ENCODE measurements around the gene HSF4. TPM values are rescaled to one million over a fixed set of nuclear protein-coding genes. Genes with fewer than 3 reads are reported as not detected.
A peak's percentile ranks its signal among the peaks of the same experiment; 100 is the strongest.

HSF4 gene
- total RNA-seq, 4 donors from 2014 or later: 9.0 to 111 (median 29.7) TPM

DNA sequence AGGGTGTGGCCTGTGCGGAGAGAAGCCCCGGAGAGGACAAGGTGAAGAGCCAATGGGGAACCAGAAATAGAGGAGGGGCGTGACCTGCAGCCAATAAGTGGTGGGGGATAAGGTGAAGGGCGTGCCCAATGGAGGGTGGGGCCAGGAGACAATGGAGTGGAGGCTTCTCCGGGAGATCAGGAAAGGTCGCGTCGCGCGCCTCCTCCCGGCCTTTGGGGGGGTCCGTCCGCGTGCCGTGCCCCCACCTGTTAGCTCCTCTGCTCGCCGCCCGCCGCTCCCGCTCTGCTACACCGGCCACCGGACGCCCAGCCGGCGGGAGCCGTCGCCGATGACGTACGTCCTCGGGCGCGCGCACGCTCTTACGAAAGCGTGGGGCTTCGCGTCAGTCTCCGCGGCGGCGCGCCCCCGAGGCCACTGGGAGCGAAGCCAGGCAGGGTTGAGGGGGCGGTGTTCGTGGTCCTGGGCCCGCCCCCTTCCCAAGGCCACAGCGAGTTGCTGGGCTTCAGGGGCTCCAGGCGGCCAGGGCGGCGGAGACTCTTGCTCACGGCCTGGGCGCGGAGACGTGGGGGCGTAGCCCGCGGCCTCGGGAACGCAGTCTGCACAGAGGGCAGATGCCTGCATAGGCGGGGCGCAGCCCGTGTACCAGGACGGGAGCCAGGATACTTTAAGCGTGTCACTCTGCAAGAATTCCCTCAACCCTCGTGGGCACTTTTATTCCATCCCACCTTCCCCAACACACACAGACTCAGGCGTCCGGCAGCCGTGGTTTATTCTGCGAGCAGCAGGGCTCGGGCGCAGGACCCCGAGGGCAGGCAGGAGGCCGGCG lies 19.3 kb downstream of the HSF4 start, which contains the start of gene MATCAP1:
Gene MATCAP1 (minus strand): TSS at position 337 of the 826 bp plus-strand sequence. CDS start 3,353 bp downstream, outside the sequence.
- peak within 1 kb of the TSS; percentile 85 to 97 (median 95) for H3K27ac ChIP-seq
- intact Hi-C loops (cut with DNase I; ENCODE audit: low total_unique reads): loop anchor here (1.0 kb wide), 1 partner anchor 25 kb away; the partner anchor contains the start of genes FBXL8 and TRADD
- peaks cover 15 to 31% of the 10 kb centered on the region in 2 donors for H3K4me1 ChIP-seq

GRCh38 chr16:67184453-67184994 lies 20.0 kb downstream of the HSF4 start:
- intact Hi-C loops (cut with DNase I; ENCODE audit: low total_unique reads): loop anchor here (1.0 kb wide), 1 partner anchor 25 kb away; the partner anchor contains the start of genes FBXL8 and TRADD
- Histone ChIP-seq H3K4me1 (peaks cover 15 to 31% of the 10 kb centered on the region in 2 donors), H3K4me3 (peak overlapping the region; percentile 65 to 88 (median 70)), H3K9me3 (no peaks in the 10 kb centered on the region), H3K27me3 (no peaks in the 10 kb centered on the region), H3K36me3 (no peaks in the 10 kb centered on the region), H3K27ac (peak overlapping the region; percentile 85 to 97 (median 95))
- in situ Hi-C loops (cut with MboI; ENCODE audit: low sequenced_read_pairs in 4 of 4): no loop called here
- no peak for DNase-seq
- TF ChIP-seq POLR2A (IDR thresholded peaks at IDR 0.05) (no peak), CTCF (IDR thresholded peaks at IDR 0.05 in 4 of 5, conservative IDR thresholded peaks at IDR 0.05 in 1 of 5) (no peak)
- ATAC-seq: peak in 1 of 2 donors; percentile 18

More for the DNA sequence above, 19.3 kb downstream of the HSF4 start, which contains the start of gene MATCAP1:
- TF ChIP-seq CTCF (IDR thresholded peaks at IDR 0.05 in 4 of 5, conservative IDR thresholded peaks at IDR 0.05 in 1 of 5) (no peak), POLR2A (IDR thresholded peaks at IDR 0.05) (peak; percentile 61 to 63)
- Histone ChIP-seq H3K27me3 (no peaks in the 10 kb centered on the region), H3K4me3 (peak within 1 kb of the TSS; percentile 65 to 88 (median 70)), H3K9me3 (no peaks in the 10 kb centered on the region), H3K36me3 (no peaks in the 10 kb centered on the region)
- peak; percentile 93 to 96 for ATAC-seq
- in situ Hi-C loops (cut with MboI; ENCODE audit: low sequenced_read_pairs in 4 of 4): no loop called here
- DNase-seq: peak; percentile 95 to 97

GRCh38 chr16:67184995-67185650 lies 20.6 kb downstream of the HSF4 start:
- peak; percentile 78 to 91 (median 83) for TF ChIP-seq CTCF (IDR thresholded peaks at IDR 0.05 in 4 of 5, conservative IDR thresholded peaks at IDR 0.05 in 1 of 5)
- no peak for TF ChIP-seq POLR2A (IDR thresholded peaks at IDR 0.05)
- Histone ChIP-seq H3K4me1 (peaks cover 15 to 31% of the 10 kb centered on the region in 2 donors), H3K4me3 (peak overlapping the region; percentile 65 to 88 (median 70)), H3K27ac (peak overlapping the region; percentile 85 to 97 (median 95)), H3K9me3 (no peaks in the 10 kb centered on the region), H3K27me3 (no peaks in the 10 kb centered on the region), H3K36me3 (no peaks in the 10 kb centered on the region)
- intact Hi-C loops (cut with DNase I; ENCODE audit: low total_unique reads) (loop anchor here (1.0 kb wide), 3 partner anchors 26 to 208 kb away; partner anchors contain the start of genes FBXL8, PHAF1 and TRADD), in situ Hi-C loops (cut with MboI; ENCODE audit: low sequenced_read_pairs in 4 of 4) (no loop called here)
- DNase-seq (peak; percentile 80 to 89), ATAC-seq (peak; percentile 44 to 49)

GRCh38 chr16:67185651-67186134 lies 21.1 kb downstream of the HSF4 start:
- TF ChIP-seq CTCF (IDR thresholded peaks at IDR 0.05 in 4 of 5, conservative IDR thresholded peaks at IDR 0.05 in 1 of 5): peak in 2 of 5 experiments; percentile 4 to 7
- TF ChIP-seq POLR2A (IDR thresholded peaks at IDR 0.05): no peak
- Histone ChIP-seq H3K27me3 (no peaks in the 10 kb centered on the region), H3K27ac (peak overlapping the region in 2 of 4 donors; percentile 22 to 97), H3K4me1 (peaks cover 15 to 35% of the 10 kb centered on the region in 2 donors), H3K4me3 (peak overlapping the region; percentile 3 to 88 (median 67)), H3K9me3 (no peaks in the 10 kb centered on the region), H3K36me3 (no peaks in the 10 kb centered on the region)
- intact Hi-C loops (cut with DNase I; ENCODE audit: low total_unique reads) (loop anchor here (1.0 kb wide), 2 partner anchors 76 to 208 kb away; partner anchors contain the start of gene PHAF1), in situ Hi-C loops (cut with MboI; ENCODE audit: low sequenced_read_pairs in 4 of 4) (no loop called here)
- no peak for ATAC-seq
- no peak for DNase-seq

Data from gastrocnemius medialis (tissue), 4 donors.